HepG2 (cell line): ENCODE data around the gene ETV6. TPM values are rescaled to one million over a fixed set of nuclear protein-coding genes. Genes with fewer than 3 reads are reported as not detected.

ENCODE experiments used
- ATAC-seq: fragments of 200-7000 bp; cut with Tn5 transposase; 3 replicates; pipeline ENCODE4 v1.9.1; 2020; ENCODE audit warnings: mild to moderate bottlenecking, moderate library complexity
- BruUV-seq: library from RNA; stranded (reverse); fragments of 400-500 nt; replicated peaks from 2 replicates; lab custom pipeline; 2021; lab: Mats Ljungman, UMichigan
- CTCF ChIA-PET: fragments of 300-600 bp; formaldehyde crosslinking; extraction: SDS; loops from one replicate; lab custom pipeline; 2021; ENCODE audit warnings: low total read pairs, inconsistent platforms, low intra/inter-chr PET ratio; lab: Yijun Ruan, JAX
- POLR2A ChIA-PET: fragments of 350-600 bp; sonication (Branson Sonifier 250); formaldehyde crosslinking; loops from one replicate; lab custom pipeline; 2020; ENCODE audit warnings: antibody characterized with exemption, inconsistent platforms; lab: Yijun Ruan, JAX
- DNase-seq: peaks from one replicate; pipeline ENCODE4 v3.0.0-alpha.2; 2015; ENCODE audit warnings: low spot score
- FAIRE-seq: peaks from 3 replicates; lab custom pipeline; 2011; peaks lifted over from hg19 to GRCh38; lab: Jason Lieb, UNC
- H2AFZ ChIP-seq: one replicate; pipeline ENCODE4 v1.6.1; 2011; ENCODE audit warnings: low read length, inconsistent platforms
- H3K27ac ChIP-seq: fragments of 300-600 bp; 3 replicates; pipeline ENCODE4 v1.8.0; 2011; ENCODE audit warnings: mixed run types, mild to moderate bottlenecking, mixed read lengths, low read length, inconsistent platforms; ENCODE audit not compliant: insufficient read depth; ENCODE audit errors: extremely low read length
- H3K27me3 ChIP-seq, 2 experiments: fragments of 200-600 bp in 1 of 2; 2 replicates in 1 of 2; 3 replicates in 1 of 2; pipeline versions ENCODE4 v1.6.0 to v1.8.0; 2011; ENCODE audit warnings: low read length in 2 of 2, mild to moderate bottlenecking in 2 of 2, moderate library complexity in 2 of 2, inconsistent platforms in 1 of 2; ENCODE audit not compliant: insufficient read depth in 2 of 2, control insufficient read depth in 1 of 2
- H3K36me3 ChIP-seq, 2 experiments: fragments of 200-600 bp in 1 of 2; replicated peaks in 1 of 2; 2 replicates in 1 of 2; 3 replicates in 1 of 2; pipeline versions ENCODE4 v1.5.1 to v1.8.0; 2011; ENCODE audit warnings: low read length in 2 of 2, inconsistent platforms in 1 of 2; ENCODE audit not compliant: insufficient read depth in 2 of 2, control insufficient read depth in 1 of 2
- H3K4me1 ChIP-seq: 2 replicates; pipeline ENCODE4 v1.5.1; 2012; ENCODE audit warnings: low read length, inconsistent platforms; ENCODE audit not compliant: insufficient read depth
- H3K4me2 ChIP-seq: 2 replicates; pipeline ENCODE4 v1.6.0; 2011; ENCODE audit warnings: low read depth, low read length, inconsistent platforms
- H3K4me3 ChIP-seq, 3 experiments: fragments of 200-600 bp in 1 of 3; sonication (generic), shearing (Covaris generic) in 1 of 3; replicated peaks in 1 of 3; 2 replicates each; pipeline ENCODE4 v1.5.1; 2011 to 2016; ENCODE audit warnings: low read length in 3 of 3, inconsistent platforms in 2 of 3, low read depth in 2 of 3, mild to moderate bottlenecking in 2 of 3, control low read depth in 1 of 3, mixed read lengths in 1 of 3; ENCODE audit not compliant: insufficient read depth in 1 of 3
- H3K79me2 ChIP-seq: one replicate; pipeline ENCODE4 v1.6.1; 2011; ENCODE audit warnings: low read length, inconsistent platforms; ENCODE audit not compliant: insufficient read depth
- H3K9ac ChIP-seq: 2 replicates; pipeline ENCODE4 v1.6.0; 2011; ENCODE audit warnings: mild to moderate bottlenecking, low read depth, low read length, inconsistent platforms; ENCODE audit not compliant: insufficient read depth
- H3K9me3 ChIP-seq: 2 replicates; pipeline ENCODE4 v1.5.1; 2012; ENCODE audit warnings: mild to moderate bottlenecking, low read length
- H4K20me1 ChIP-seq: 2 replicates; pipeline ENCODE4 v1.6.0; 2011; ENCODE audit warnings: inconsistent platforms, mild to moderate bottlenecking, low read length, moderate library complexity; ENCODE audit not compliant: insufficient read depth
- ARHGAP35 ChIP-seq: sonication (generic); formaldehyde crosslinking; IDR thresholded peaks from 2 replicates; pipeline ENCODE4 v1.9.0; 2022; ENCODE audit warnings: mild to moderate bottlenecking, inconsistent platforms, moderate library complexity, missing genetic modification reagents, borderline replicate concordance
- ATRX ChIP-seq: sonication (generic); formaldehyde crosslinking; IDR thresholded peaks from 2 replicates; pipeline ENCODE4 v1.4.0; 2020; ENCODE audit warnings: missing genetic modification reagents, borderline replicate concordance
- BRF2 ChIP-seq: sonication (generic); formaldehyde crosslinking; IDR thresholded peaks from 2 replicates; pipeline ENCODE4 v1.8.1; 2022; ENCODE audit warnings: mild to moderate bottlenecking, missing genetic modification reagents
- CSRNP1 ChIP-seq: sonication (generic); formaldehyde crosslinking; IDR thresholded peaks from 2 replicates; pipeline ENCODE4 v1.8.1; 2023; ENCODE audit warnings: mild to moderate bottlenecking, missing genetic modification reagents
- FOSL2 ChIP-seq: sonication (generic); formaldehyde crosslinking; IDR thresholded peaks from 2 replicates; pipeline ENCODE4 v1.4.0; 2020; ENCODE audit warnings: missing genetic modification reagents
- MIXL1 ChIP-seq: IDR thresholded peaks from 2 replicates; pipeline ENCODE4 v1.6.1; 2016
- MYC ChIP-seq: sonication (generic); formaldehyde crosslinking; IDR thresholded peaks from 2 replicates; pipeline ENCODE4 v1.9.0; 2021; ENCODE audit warnings: missing genetic modification reagents, borderline replicate concordance
- PHF20 ChIP-seq: sonication (generic); formaldehyde crosslinking; IDR thresholded peaks from 2 replicates; pipeline ENCODE4 v1.5.0; 2020; ENCODE audit warnings: mild to moderate bottlenecking, missing genetic modification reagents
- RAD21 ChIP-seq: fragments of 450-650 bp; formaldehyde crosslinking; IDR thresholded peaks from 2 replicates; pipeline ENCODE4 v1.5.0; 2020; ENCODE audit warnings: mild to moderate bottlenecking
- RFX3 ChIP-seq: IDR thresholded peaks from 2 replicates; pipeline ENCODE4 v1.6.1; 2016; ENCODE audit warnings: missing biosample characterization, missing genetic modification reagents
- SP5 ChIP-seq: IDR thresholded peaks from 2 replicates; pipeline ENCODE4 v1.6.1; 2016; ENCODE audit warnings: low read depth, borderline replicate concordance
- TSC22D2 ChIP-seq: sonication (generic); formaldehyde crosslinking; IDR thresholded peaks from 2 replicates; pipeline ENCODE4 v1.5.1; 2020; ENCODE audit warnings: missing genetic modification reagents, mild to moderate bottlenecking, borderline replicate concordance
- YEATS4 ChIP-seq: sonication (generic); formaldehyde crosslinking; IDR thresholded peaks from 2 replicates; pipeline ENCODE4 v1.4.0; 2020; ENCODE audit warnings: missing genetic modification reagents, borderline replicate concordance
- ZNF34 ChIP-seq: sonication (generic); formaldehyde crosslinking; IDR thresholded peaks from 2 replicates; pipeline ENCODE4 v1.4.0; 2020; ENCODE audit warnings: mild to moderate bottlenecking, missing genetic modification reagents, borderline replicate concordance
- ZNF383 ChIP-seq: sonication (generic); formaldehyde crosslinking; IDR thresholded peaks from 2 replicates; pipeline ENCODE4 v1.4.0; 2020; ENCODE audit warnings: missing genetic modification reagents, mild to moderate bottlenecking, borderline replicate concordance
- ZNF597 ChIP-seq: sonication (generic); formaldehyde crosslinking; IDR thresholded peaks from 2 replicates; pipeline ENCODE4 v1.5.0; 2020; ENCODE audit warnings: missing genetic modification reagents
- WGBS: methylation state at CpG from one replicate; pipeline ENCODE4 v1.1.6; 2017; ENCODE audit warnings: low lambda C conversion rate; 5-methylcytosine and 5-hydroxymethylcytosine counted together
- in situ Hi-C: cut with HindIII; loops from 2 replicates; pipeline ENCODE4 v1.10.0; 2017; ENCODE audit warnings: low pct_unique_long_range_greater_than_20kb; ENCODE audit not compliant: extremely low pct_ligation_motif_present
- intact Hi-C: fragments of 100-400 bp; cut with micrococcal nuclease; formaldehyde crosslinking; loops from one replicate; pipeline ENCODE4 v1.10.0; 2022; ENCODE audit not compliant: unreplicated experiment
- polyA plus RNA-seq, 8 experiments: library from polyadenylated mRNA; depleted of rRNA in 3 of 8; stranded (reverse) in 7 of 8; unstranded in 1 of 8; fragments of >200 nt; fragmentation: Illumina TruSeq in 4 of 8; extraction: Trizol in 4 of 8; gene quantifications; 2 replicates each; pipeline versions ENCODE4 v1.2.1 to v1.2.3, GENCODE V29; 2011 to 2016; ENCODE audit warnings: low read depth in 4 of 8, missing spikeins in 1 of 8, mixed read lengths in 1 of 8; ENCODE audit not compliant: insufficient read depth in 1 of 8
- total RNA-seq, 5 experiments: library from RNA; depleted of rRNA; stranded (reverse); fragments of >200 nt; fragmentation: Illumina TruSeq; extraction: Trizol; gene quantifications; 2 replicates each; pipeline ENCODE4 v1.2.3, GENCODE V29; 2016; ENCODE audit warnings: low read depth in 1 of 5
- TF ChIP-seq, protein P1 (sequence below): sonication (generic); formaldehyde crosslinking; IDR thresholded peaks from 2 replicates; pipeline ENCODE4 v1.9.0; 2022; ENCODE audit warnings: low read depth, missing genetic modification reagents

ETV6 gene
- total and polyA plus RNA-seq, 2 of the 13 experiments (the other 11 are each of a cell fraction or from before 2014, with no cell fraction given): 2.2 to 3.0 TPM

GRCh38 chr12:11749943-11750690 lies 100.6 kb downstream of the ETV6 start (continued):
- TF ChIP-seq BRF2: no peak
- no peak for TF ChIP-seq MIXL1 (CRISPR knock-in tag)
- TF ChIP-seq, all 625 proteins: peak for 0

DNA sequence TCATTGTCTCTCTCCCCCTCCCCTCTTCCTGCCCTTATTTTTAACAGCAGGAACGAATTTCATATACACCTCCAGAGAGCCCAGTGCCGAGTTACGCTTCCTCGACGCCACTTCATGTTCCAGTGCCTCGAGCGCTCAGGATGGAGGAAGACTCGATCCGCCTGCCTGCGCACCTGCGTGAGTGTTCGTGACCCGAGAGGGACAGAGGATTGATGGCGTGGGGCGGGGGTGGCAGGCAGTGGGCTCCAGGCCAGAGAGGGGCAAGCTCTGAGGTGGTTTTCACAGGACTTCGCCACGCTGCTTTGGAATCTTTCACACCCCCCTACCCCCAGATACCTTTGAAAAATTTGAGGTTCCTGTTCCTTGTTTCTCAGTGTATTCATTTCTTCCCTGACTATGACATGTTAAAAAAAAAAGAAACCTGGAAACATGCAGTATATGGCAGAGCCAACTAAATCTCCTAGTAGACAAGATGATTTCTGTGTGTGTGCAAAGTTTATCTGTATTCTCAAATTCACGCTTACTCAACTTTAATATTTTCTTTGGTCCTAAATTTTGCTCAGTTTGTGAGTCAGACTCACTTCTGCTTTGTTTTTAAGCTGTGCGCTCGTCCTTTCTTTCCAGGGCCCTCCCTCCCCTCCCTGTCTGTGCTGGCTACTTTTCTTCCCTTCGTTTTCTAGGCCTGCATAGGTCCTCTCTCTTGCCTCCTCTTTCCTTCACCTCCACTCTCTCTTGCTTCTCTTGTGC lies 103.1 kb downstream of the ETV6 start:
- ChIA-PET POLR2A (no interaction called here), CTCF (no interaction called here)
- Histone ChIP-seq H3K27me3 (no peaks in the 10 kb centered on the region), H3K9ac (no peak overlapping the region), H3K79me2 (no peaks in the 10 kb centered on the region), H3K4me2 (no peak overlapping the region), H3K4me1 (no peaks in the 10 kb centered on the region), H3K27ac (no peak overlapping the region), H3K36me3 (no peaks in the 10 kb centered on the region; a peak in 1 of 5 replicates), H4K20me1 (no peaks in the 10 kb centered on the region), H2AFZ (no peak overlapping the region), H3K9me3 (no peaks in the 10 kb centered on the region), H3K4me3 (no peak overlapping the region)
- WGBS: 96% methylated on average over 21 of the region's 21 CpGs
- no TSS peak for BruUV-seq
- intact Hi-C loops: no loop called here
- DNase-seq (no peak), FAIRE-seq (no peak), ATAC-seq (no peak)
- in situ Hi-C loops: no loop called here
- TF ChIP-seq ZNF34 (CRISPR knock-in tag): no peak
- TF ChIP-seq TSC22D2: no peak
- no peak for TF ChIP-seq ARHGAP35 (CRISPR knock-in tag)
- TF ChIP-seq SP5: no peak
- TF ChIP-seq YEATS4: no peak
- no peak for TF ChIP-seq RFX3 (CRISPR knock-in tag)
- TF ChIP-seq FOSL2 (CRISPR knock-in tag): no peak
- no peak for TF ChIP-seq CSRNP1 (CRISPR knock-in tag)
- TF ChIP-seq MYC (CRISPR knock-in tag): no peak
- TF ChIP-seq ZNF597 (CRISPR knock-in tag): no peak
- TF ChIP-seq ZNF383: no peak
- TF ChIP-seq, protein P1, sequence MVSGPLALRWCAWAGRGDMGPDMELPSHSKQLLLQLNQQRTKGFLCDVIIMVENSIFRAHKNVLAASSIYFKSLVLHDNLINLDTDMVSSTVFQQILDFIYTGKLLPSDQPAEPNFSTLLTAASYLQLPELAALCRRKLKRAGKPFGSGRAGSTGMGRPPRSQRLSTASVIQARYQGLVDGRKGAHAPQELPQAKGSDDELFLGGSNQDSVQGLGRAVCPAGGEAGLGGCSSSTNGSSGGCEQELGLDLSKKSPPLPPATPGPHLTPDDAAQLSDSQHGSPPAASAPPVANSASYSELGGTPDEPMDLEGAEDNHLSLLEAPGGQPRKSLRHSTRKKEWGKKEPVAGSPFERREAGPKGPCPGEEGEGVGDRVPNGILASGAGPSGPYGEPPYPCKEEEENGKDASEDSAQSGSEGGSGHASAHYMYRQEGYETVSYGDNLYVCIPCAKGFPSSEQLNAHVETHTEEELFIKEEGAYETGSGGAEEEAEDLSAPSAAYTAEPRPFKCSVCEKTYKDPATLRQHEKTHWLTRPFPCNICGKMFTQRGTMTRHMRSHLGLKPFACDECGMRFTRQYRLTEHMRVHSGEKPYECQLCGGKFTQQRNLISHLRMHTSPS (CRISPR knock-in tag): no peak
- no peak for TF ChIP-seq RAD21 (CRISPR knock-in tag)
- TF ChIP-seq ATRX (CRISPR knock-in tag): no peak
- no peak for TF ChIP-seq PHF20 (CRISPR knock-in tag)
